Endodermal cell (in vitro differentiated cells): Measurements from ENCODE around the gene KIF5C. TPM values are rescaled to one million over a fixed set of nuclear protein-coding genes. Genes with fewer than 3 reads are reported as not detected.
A peak's percentile ranks its signal among the peaks of the same experiment; 100 is the strongest.

Source experiments
- DNase-seq: peaks from one replicate; pipeline ENCODE4 v3.0.0-alpha.2; 2017
- H3K27ac ChIP-seq: 2 replicates; pipeline ENCODE4 v1.5.1; 2013; ENCODE audit warnings: mild to moderate bottlenecking, low read depth, low read length, moderate library complexity
- H3K27me3 ChIP-seq: 2 replicates; pipeline ENCODE4 v1.6.1; 2013; ENCODE audit warnings: mild to moderate bottlenecking, low read length, moderate library complexity; ENCODE audit not compliant: insufficient read depth, control insufficient read depth, poor library complexity, severe bottlenecking
- H3K36me3 ChIP-seq: 2 replicates; pipeline ENCODE4 v1.7.0; 2013; ENCODE audit warnings: mild to moderate bottlenecking, low read length, moderate library complexity; ENCODE audit not compliant: control insufficient read depth, insufficient read depth
- H3K4me1 ChIP-seq: one replicate; pipeline ENCODE4 v1.7.0; 2013; ENCODE audit warnings: low read length; ENCODE audit not compliant: control insufficient read depth, insufficient read depth
- H3K4me3 ChIP-seq: 2 replicates; pipeline ENCODE4 v1.5.1; 2013; ENCODE audit warnings: mild to moderate bottlenecking, low read length, moderate library complexity
- H3K9ac ChIP-seq: 2 replicates; pipeline ENCODE4 v1.6.1; 2013; ENCODE audit warnings: mild to moderate bottlenecking, low read length, moderate library complexity; ENCODE audit not compliant: poor library complexity, severe bottlenecking; ENCODE audit errors: extremely low read depth
- H3K9me3 ChIP-seq: 2 replicates; pipeline ENCODE4 v1.6.1; 2013; ENCODE audit warnings: mild to moderate bottlenecking, low read length, moderate library complexity; ENCODE audit not compliant: control insufficient read depth
- H3K27ac Mint-ChIP-seq: 2 replicates; pipeline ENCODE4 v1.8.0; 2020; ENCODE audit warnings: mixed read lengths
- H3K27me3 Mint-ChIP-seq: 2 replicates; pipeline ENCODE4 v1.8.0; 2021; ENCODE audit warnings: mild to moderate bottlenecking, mixed read lengths; ENCODE audit not compliant: insufficient read depth
- H3K36me3 Mint-ChIP-seq: 2 replicates; pipeline ENCODE4 v1.8.0; 2020; ENCODE audit warnings: low read depth, mixed read lengths
- H3K4me1 Mint-ChIP-seq: 2 replicates; pipeline ENCODE4 v1.8.0; 2020; ENCODE audit warnings: mixed read lengths
- H3K4me3 Mint-ChIP-seq: 2 replicates; pipeline ENCODE4 v1.8.0; 2020; ENCODE audit warnings: mild to moderate bottlenecking, moderate library complexity, mixed read lengths
- H3K9me3 Mint-ChIP-seq: 2 replicates; pipeline ENCODE4 v1.8.0; 2020; ENCODE audit warnings: mild to moderate bottlenecking, mixed read lengths
- WGBS, 2 experiments: methylation state at CpG; one replicate each; pipeline versions ENCODE4 v1.1.5 to v1.1.7; 2013; ENCODE audit warnings: missing lambda C conversion rate in 2 of 2, mixed read lengths in 1 of 2; ENCODE audit not compliant: insufficient coverage in 1 of 2, insufficient read length in 1 of 2; 5-methylcytosine and 5-hydroxymethylcytosine counted together
- total RNA-seq, 2 donors: library from RNA; stranded (reverse); fragmentation: NEBNext Ultra II Directional in 1 of 2; extraction: Animal tissue kit (Norgen Biotek cat#: 25700) in 1 of 2; gene quantifications; 2 replicates in 1 of 2; 3 replicates in 1 of 2; pipeline ENCODE4 v1.2.1, GENCODE V29; 2021
- TF ChIP-seq, protein P1 (sequence below): fragments of 200-600 bp; sonication (generic); conservative IDR thresholded peaks from 2 replicates; pipeline ENCODE4 v1.5.0; 2021; ENCODE audit warnings: antibody characterized with exemption, mild to moderate bottlenecking

The KIF5C gene
- total RNA-seq, 2 donors from 2014 or later = 39.1 to 41.9 TPM

- Mint-ChIP-seq H3K27ac (peak overlapping the region; percentile 9), H3K9me3 (peaks cover 30% of the 10 kb centered on the region), H3K4me3 (peak overlapping the region; percentile 7), H3K36me3 (peaks cover 48% of the 10 kb centered on the region), H3K4me1 (peaks cover 25% of the 10 kb centered on the region), H3K27me3 (no peaks in the 10 kb centered on the region)
- DNase-seq = peak; percentile 70
- H3K36me3 ChIP-seq = peaks cover 61% of the 10 kb centered on the region
- H3K9ac ChIP-seq = no peak overlapping the region
- no peaks in the 10 kb centered on the region for H3K27me3 ChIP-seq
- no peaks in the 10 kb centered on the region for H3K4me1 ChIP-seq
- TF ChIP-seq, protein P1, sequence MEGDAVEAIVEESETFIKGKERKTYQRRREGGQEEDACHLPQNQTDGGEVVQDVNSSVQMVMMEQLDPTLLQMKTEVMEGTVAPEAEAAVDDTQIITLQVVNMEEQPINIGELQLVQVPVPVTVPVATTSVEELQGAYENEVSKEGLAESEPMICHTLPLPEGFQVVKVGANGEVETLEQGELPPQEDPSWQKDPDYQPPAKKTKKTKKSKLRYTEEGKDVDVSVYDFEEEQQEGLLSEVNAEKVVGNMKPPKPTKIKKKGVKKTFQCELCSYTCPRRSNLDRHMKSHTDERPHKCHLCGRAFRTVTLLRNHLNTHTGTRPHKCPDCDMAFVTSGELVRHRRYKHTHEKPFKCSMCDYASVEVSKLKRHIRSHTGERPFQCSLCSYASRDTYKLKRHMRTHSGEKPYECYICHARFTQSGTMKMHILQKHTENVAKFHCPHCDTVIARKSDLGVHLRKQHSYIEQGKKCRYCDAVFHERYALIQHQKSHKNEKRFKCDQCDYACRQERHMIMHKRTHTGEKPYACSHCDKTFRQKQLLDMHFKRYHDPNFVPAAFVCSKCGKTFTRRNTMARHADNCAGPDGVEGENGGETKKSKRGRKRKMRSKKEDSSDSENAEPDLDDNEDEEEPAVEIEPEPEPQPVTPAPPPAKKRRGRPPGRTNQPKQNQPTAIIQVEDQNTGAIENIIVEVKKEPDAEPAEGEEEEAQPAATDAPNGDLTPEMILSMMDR = no peak
- peaks cover 31% of the 10 kb centered on the region for H3K9me3 ChIP-seq
- H3K27ac ChIP-seq = no peak overlapping the region
- H3K4me3 ChIP-seq = no peak overlapping the region
- WGBS, 2 experiments = 37 to 78% methylated on average over 3 to 7 of the region's 7 CpGs
Observed at GRCh38 chr2:148999451-148999921, 124.5 kb downstream of the KIF5C start.

DNA sequence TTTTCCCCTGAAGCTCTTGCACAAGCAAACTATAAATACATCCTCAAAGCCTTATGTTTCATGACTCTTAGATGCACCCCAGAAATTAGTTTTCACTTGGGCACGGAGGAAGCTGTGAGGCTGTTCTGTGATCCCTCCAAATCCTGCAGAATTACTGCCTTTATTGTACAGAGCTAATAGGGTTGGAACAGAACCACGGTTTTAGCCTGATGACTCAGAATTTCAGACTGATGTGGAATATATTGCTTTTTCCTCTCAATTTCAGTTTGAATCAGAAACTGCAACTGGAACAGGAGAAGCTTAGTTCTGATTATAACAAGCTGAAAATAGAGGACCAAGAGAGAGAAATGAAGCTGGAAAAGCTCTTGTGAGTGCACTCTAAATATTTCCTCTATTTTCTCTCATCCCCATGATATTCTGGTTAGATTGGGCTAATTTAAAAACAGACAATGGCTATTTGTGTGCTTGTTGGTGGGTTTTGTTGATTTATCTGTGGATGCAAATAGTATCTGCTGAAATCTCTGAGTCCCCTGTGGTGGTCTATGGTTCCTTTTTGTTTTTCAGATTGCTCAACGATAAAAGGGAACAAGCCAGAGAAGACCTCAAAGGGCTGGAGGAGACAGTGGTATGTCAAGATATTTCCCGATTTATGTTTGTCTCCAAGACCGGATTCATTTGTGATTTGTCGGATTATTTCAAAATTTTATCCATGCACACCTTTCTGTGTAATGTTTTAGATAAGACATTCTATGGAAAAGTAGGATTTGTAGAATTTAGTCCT lies 125.3 kb downstream of the KIF5C start:
- DNase-seq = no peak
- TF ChIP-seq, protein P1 = no peak
- Histone ChIP-seq H3K36me3 (peaks cover 60% of the 10 kb centered on the region), H3K27ac (no peak overlapping the region), H3K9me3 (peaks cover 31% of the 10 kb centered on the region), H3K9ac (no peak overlapping the region), H3K4me1 (no peaks in the 10 kb centered on the region), H3K27me3 (no peaks in the 10 kb centered on the region), H3K4me3 (no peak overlapping the region)
- WGBS, 2 experiments = 53 to 61% methylated on average over 5 to 6 of the region's 6 CpGs
- Mint-ChIP-seq H3K36me3 (peaks cover 49% of the 10 kb centered on the region), H3K27ac (peak overlapping the region; percentile 27), H3K4me3 (peak overlapping the region; percentile 7), H3K4me1 (peaks cover 25% of the 10 kb centered on the region), H3K9me3 (peaks cover 30% of the 10 kb centered on the region), H3K27me3 (no peaks in the 10 kb centered on the region)

DNA sequence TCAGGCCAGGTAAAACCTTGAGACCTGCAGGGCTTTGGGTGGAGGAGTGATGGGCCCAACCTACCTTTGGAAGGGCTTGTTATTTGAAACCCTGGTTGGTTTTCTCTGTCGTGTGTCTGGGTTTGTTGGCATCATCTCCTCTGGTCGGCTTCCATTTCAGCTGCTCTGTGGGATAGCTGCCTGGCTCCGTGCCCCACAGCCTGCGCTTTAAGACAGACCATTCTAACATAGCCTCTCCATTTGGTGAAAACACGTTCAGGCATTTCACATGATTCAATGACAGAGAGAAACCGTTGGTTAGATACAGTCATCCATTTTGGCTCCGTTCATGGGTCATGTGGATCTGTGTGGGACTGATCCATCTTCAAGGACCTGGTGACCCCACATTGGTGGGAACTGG lies 126.5 kb downstream of the KIF5C start:
- Histone ChIP-seq H3K9me3 (peaks cover 31% of the 10 kb centered on the region), H3K9ac (no peak overlapping the region), H3K27me3 (no peaks in the 10 kb centered on the region), H3K27ac (no peak overlapping the region), H3K36me3 (peaks cover 59% of the 10 kb centered on the region), H3K4me3 (peak overlapping the region; percentile 14), H3K4me1 (no peaks in the 10 kb centered on the region)
- Mint-ChIP-seq H3K4me1 (peaks cover 25% of the 10 kb centered on the region), H3K4me3 (no peak overlapping the region), H3K9me3 (peaks cover 30% of the 10 kb centered on the region), H3K27me3 (no peaks in the 10 kb centered on the region), H3K36me3 (peaks cover 45% of the 10 kb centered on the region), H3K27ac (no peak overlapping the region)
- TF ChIP-seq, protein P1 = no peak
- WGBS, 2 experiments = 94 to 96% methylated on average over 6 to 7 of the region's 7 CpGs
- DNase-seq = no peak
